Left kidney (tissue), 2 donors: Measurements from ENCODE around the gene DNASE1L1. TPM values are rescaled to one million over a fixed set of nuclear protein-coding genes. Genes with fewer than 3 reads are reported as not detected.
"Not testable (repeated sequence)": the region's sequence is repeated elsewhere in the genome, so short reads cannot be mapped to it uniquely, and the experiment has no call there.

Experiments
- DNase-seq: peaks from one replicate; pipeline ENCODE4 v3.0.0-alpha.2; 2013
- polyA plus RNA-seq: library from polyadenylated mRNA; unstranded; fragments of 120-200 nt; gene quantifications from one replicate; pipeline ENCODE4 v1.2.1, GENCODE V29; 2013; ENCODE audit not compliant: insufficient read length

The DNASE1L1 gene
- polyA plus RNA-seq, 1 donor, result 13.1 TPM

GRCh38 chrX:154408659-154409221 is 314 bp downstream of the DNASE1L1 start:
- DNase-seq, result no peak

GRCh38 chrX:154404625-154405192 is 4.3 kb downstream of the DNASE1L1 start:
- no peak for DNase-seq

GRCh38 chrX:154403858-154404257 is 5.2 kb downstream of the DNASE1L1 start:
- no peak for DNase-seq

GRCh38 chrX:154403192-154403591 is 5.9 kb downstream of the DNASE1L1 start:
- DNase-seq, result no peak

GRCh38 chrX:154402622-154403127 is 6.4 kb downstream of the DNASE1L1 start:
- no peak for DNase-seq

GRCh38 chrX:154401918-154402621 is 7.0 kb downstream of the DNASE1L1 start:
- no peak for DNase-seq

- no peak for DNase-seq
These were observed 7.8 kb downstream of the DNASE1L1 start for GRCh38 chrX:154401045-154401799.

GRCh38 chrX:154400369-154400817 is 8.7 kb downstream of the DNASE1L1 start:
- DNase-seq, result not testable (repeated sequence)

- DNase-seq, result no peak
These were observed 9.3 kb downstream of the DNASE1L1 start for GRCh38 chrX:154399527-154400368.

GRCh38 chrX:154398668-154399526 is 10.2 kb downstream of the DNASE1L1 start:
- peak; percentile 76 for DNase-seq

- DNase-seq, result peak; percentile 88
These were observed 11.0 kb downstream of the DNASE1L1 start, which contains the start of gene RPL10 for GRCh38 chrX:154397888-154398667. RPL10 (plus strand) TSS chrX:154398377; CDS start chrX:154398520, 143 bp downstream.

GRCh38 chrX:154396973-154397887 is 11.8 kb downstream of the DNASE1L1 start:
- no peak for DNase-seq

GRCh38 chrX:154396363-154396762 is 12.7 kb downstream of the DNASE1L1 start:
- not testable (repeated sequence) for DNase-seq

GRCh38 chrX:154389812-154390747 is 19.0 kb downstream of the DNASE1L1 start:
- not testable (repeated sequence) for DNase-seq

- not testable (repeated sequence) for DNase-seq
These were observed 20.4 kb downstream of the DNASE1L1 start for GRCh38 chrX:154388649-154389048.

- DNase-seq, result not testable (repeated sequence)
These were observed 21.0 kb downstream of the DNASE1L1 start for GRCh38 chrX:154388094-154388493.

GRCh38 chrX:154384284-154384892 is 24.7 kb downstream of the DNASE1L1 start:
- no peak for DNase-seq
